HG03565 (cell line): ENCODE measurements around the gene KIF21B.

ENCODE experiments used
- ATAC-seq: cut with Tn5 transposase; IDR thresholded peaks from one replicate; pipeline ENCODE4 v1.9.1; 2021; ENCODE audit warnings: mild to moderate bottlenecking, moderate library complexity; ENCODE audit not compliant: unreplicated experiment

Gene KIF21B

GRCh38 chr1:201044119-201044518 lies 20.6 kb upstream of the KIF21B start:
- no peak for ATAC-seq

- peak; percentile 51 for ATAC-seq
These were observed 19.4 kb upstream of the KIF21B start for GRCh38 chr1:201042779-201043461.

- ATAC-seq: no peak
These were observed 17.5 kb upstream of the KIF21B start for GRCh38 chr1:201041011-201041410.

- no peak for ATAC-seq
These were observed 16.4 kb upstream of the KIF21B start for GRCh38 chr1:201039876-201040275.

GRCh38 chr1:201039418-201039817 lies 15.9 kb upstream of the KIF21B start:
- no peak for ATAC-seq

GRCh38 chr1:201038186-201038876 lies 14.8 kb upstream of the KIF21B start:
- ATAC-seq: no peak

GRCh38 chr1:201036188-201036842 lies 12.8 kb upstream of the KIF21B start:
- ATAC-seq: no peak

GRCh38 chr1:201034671-201035070 lies 11.2 kb upstream of the KIF21B start:
- ATAC-seq: no peak

GRCh38 chr1:201032408-201032807 lies 8.9 kb upstream of the KIF21B start:
- ATAC-seq: no peak

GRCh38 chr1:201028461-201028889 lies 5.0 kb upstream of the KIF21B start:
- ATAC-seq: no peak

- ATAC-seq: no peak
These were observed 3.3 kb upstream of the KIF21B start for GRCh38 chr1:201026836-201027235.

GRCh38 chr1:201026234-201026633 lies 2.7 kb upstream of the KIF21B start:
- no peak for ATAC-seq

- no peak for ATAC-seq
These were observed 2.1 kb upstream of the KIF21B start for GRCh38 chr1:201025571-201026002.

GRCh38 chr1:201024625-201024998 lies 1.1 kb upstream of the KIF21B start:
- ATAC-seq: no peak

GRCh38 chr1:201023920-201024624 lies 558 bp upstream of the KIF21B start:
- no peak for ATAC-seq

GRCh38 chr1:201022820-201023516 lies 546 bp downstream of the KIF21B start:
- ATAC-seq: no peak

- ATAC-seq: no peak
These were observed 1.1 kb downstream of the KIF21B start for GRCh38 chr1:201022493-201022819.

- no peak for ATAC-seq
These were observed 1.7 kb downstream of the KIF21B start for GRCh38 chr1:201021630-201022492.

GRCh38 chr1:201020721-201021629 lies 2.5 kb downstream of the KIF21B start:
- no peak for ATAC-seq
